Endothelial cell of hepatic sinusoid (primary cell): ENCODE data around the gene RAB40A.
"Not testable (repeated sequence)": the region's sequence is repeated elsewhere in the genome, so short reads cannot be mapped to it uniquely, and the experiment has no call there.

ENCODE experiments used
- in situ Hi-C: cut with HindIII; loops from 2 replicates; pipeline ENCODE4 v1.10.0; 2017; ENCODE audit warnings: low sequenced_read_pairs

Gene RAB40A

DNA sequence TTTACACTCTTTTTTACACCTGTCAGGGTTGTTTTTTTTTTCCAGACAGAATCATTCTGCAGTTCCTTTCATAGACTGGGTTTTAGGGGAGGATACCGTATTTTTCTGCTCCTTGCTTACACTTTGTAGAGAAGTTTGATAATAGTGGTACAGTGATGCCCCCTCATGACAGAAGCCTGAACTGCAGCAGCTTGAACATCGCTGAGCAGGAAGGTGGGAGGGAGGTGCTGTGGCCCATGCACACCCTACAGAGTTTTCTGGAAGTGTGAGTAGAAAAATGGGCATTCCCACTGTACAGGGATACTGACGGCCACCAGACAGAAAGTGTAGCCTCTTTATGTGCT lies 54.5 kb downstream of the RAB40A start:
- in situ Hi-C loops = no loop called here

GRCh38 chrX:103464072-103464773 lies 55.1 kb downstream of the RAB40A start:
- in situ Hi-C loops = no loop called here

DNA sequence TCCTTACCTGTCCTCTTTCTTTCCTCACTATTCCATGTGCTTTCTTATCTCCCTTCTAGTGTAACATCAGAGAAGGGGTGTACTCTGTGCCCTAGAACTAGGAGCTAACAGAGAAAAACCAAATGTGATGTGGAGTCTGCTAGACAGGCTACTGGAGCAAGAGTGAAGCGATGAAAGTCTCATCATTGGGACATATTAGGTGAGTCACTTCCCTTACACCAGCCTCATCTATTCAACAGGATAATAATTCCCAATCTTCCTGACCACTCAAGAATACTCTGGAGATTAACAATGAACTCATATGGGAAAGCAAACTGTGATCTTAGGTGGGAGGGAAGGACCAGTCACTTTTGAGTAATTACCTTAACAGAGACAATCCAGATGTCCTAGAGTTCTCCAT lies 58.1 kb downstream of the RAB40A start:
- in situ Hi-C loops = no loop called here

DNA sequence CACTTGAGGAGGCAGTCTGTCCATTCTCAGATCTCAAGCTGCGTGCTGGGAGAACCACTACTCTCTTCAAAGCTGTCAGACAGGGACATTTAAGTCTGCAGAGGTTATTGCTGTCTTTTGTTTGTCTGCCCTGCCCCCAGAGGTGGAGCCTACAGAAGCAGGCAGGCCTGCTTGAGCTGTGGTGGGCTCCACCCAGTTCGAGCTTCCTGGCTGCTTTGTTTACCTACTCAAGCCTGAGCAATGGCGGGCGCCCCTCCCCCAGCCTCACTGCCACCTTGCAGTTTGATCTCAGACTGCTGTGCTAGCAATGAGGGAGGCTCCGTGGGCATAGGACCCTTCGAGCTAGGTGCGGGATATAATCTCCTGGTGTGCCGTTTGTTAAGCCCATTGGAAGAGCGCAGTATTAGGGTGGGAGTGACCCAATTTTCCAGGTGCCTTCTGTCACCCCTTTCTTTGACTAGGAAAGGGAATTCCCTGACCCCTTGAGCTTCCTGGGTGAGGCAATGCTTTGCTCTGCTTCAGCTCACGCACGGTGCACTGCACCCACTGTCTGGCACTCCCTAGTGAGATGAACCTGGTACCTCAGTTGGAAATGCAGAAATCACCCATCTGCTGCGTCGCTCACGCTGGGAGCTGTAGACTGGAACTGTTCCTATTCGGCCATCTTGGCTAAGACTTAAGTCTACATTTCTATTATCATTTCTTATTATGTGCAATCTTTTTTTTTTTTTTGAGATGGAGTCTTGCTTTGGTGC lies 59.1 kb downstream of the RAB40A start:
- in situ Hi-C loops = not testable (repeated sequence)

DNA sequence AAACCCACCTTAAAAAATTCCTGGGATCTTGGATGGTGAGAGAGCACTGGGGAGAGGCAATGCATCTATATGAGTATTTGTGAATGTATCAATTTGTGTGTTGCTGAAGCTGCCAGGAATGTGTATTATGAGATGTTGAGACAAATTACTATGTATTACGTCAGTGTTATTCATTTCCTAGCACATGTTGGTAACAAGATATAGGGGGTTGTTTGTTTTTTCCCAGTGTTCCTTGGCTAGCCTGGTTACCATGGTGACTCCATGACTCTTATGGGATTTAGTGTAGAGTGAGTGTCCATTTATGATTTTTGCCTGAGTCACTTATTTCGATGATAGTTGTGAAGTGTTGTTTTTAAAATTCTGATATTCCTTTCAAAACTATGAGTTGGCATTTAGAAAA lies 65.6 kb downstream of the RAB40A start:
- in situ Hi-C loops = no loop called here
